Renal pelvis (tissue), 4 donors: ENCODE data around the gene MYNN. TPM values are rescaled to one million over a fixed set of nuclear protein-coding genes. Genes with fewer than 3 reads are reported as not detected.

Experiments
- DNase-seq: peaks from one replicate; pipeline ENCODE4 v3.0.0-alpha.2; 2013
- polyA plus RNA-seq, 3 donors: library from polyadenylated mRNA; unstranded; fragments of 120-200 nt; gene quantifications; one replicate each; pipeline ENCODE4 v1.2.1, GENCODE V29; 2013; ENCODE audit not compliant: insufficient read length in 3 of 3

Gene MYNN
- polyA plus RNA-seq, 3 donors: 25.3 to 26.6 (median 26.5) TPM

DNA sequence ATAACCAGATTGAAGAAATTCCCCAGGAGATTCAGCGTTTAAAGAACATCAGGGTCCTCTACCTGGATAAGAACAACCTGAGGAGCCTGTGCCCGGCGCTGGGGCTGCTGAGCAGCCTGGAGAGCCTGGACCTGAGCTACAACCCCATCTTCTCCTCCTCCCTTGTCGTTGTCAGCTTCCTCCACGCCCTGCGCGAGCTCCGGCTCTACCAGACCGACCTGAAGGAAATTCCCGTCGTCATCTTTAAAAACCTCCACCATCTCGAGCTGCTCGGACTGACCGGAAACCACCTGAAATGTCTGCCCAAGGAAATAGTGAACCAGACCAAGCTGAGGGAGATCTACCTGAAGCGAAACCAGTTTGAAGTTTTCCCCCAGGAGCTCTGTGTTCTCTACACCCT lies 48.9 kb downstream of the MYNN start:
- DNase-seq: no peak

DNA sequence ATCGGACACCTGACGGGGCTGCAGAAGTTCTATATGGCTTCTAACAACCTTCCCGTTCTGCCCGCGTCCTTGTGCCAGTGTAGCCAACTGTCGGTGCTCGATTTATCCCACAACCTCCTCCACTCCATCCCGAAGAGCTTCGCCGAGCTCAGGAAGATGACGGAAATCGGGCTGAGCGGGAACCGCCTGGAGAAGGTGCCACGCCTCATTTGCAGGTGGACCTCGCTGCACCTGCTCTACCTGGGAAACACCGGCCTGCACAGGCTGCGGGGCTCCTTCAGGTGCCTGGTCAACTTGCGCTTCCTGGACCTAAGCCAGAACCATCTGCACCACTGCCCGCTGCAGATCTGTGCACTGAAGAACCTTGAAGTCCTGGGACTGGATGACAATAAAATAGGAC lies 49.3 kb downstream of the MYNN start:
- DNase-seq: no peak

DNA sequence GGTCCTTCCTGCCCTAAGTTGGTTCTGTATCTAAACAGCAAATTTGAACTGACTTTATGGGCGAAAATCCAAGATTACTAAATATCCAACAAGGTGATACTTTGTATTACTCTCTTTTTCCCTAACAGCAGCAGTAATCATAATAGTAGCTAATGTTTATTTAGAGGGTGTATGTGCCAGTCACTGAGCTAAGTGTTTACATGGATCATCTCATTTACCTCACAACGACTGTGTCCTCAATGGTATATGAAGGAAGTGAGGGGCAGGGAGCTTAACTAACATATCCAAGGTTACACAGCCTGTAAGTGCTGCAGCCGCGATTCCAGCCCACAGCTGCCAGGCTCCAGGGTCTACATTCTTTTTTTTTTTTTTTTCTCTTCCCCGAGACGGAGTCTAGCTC lies 49.8 kb downstream of the MYNN start:
- DNase-seq: no peak

DNA sequence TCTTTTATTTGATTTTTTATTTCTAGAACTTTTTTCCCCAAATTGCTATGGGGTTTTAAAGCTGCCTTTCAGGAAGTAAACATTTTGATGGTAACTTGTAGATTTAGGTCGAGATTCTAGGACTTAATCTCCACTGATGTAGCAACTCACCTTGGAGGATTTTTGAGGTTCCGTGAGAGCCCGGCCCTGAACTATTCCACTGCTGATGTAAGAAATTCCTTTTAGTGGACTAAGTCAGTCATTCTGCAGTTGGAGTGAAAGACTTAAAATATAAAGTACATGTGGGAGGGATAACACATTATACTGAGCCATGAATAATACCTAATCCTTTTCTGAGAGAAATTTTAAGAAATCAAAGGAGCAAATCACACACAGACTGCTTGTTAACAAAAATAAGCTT lies 52.1 kb downstream of the MYNN start:
- DNase-seq: no peak

DNA sequence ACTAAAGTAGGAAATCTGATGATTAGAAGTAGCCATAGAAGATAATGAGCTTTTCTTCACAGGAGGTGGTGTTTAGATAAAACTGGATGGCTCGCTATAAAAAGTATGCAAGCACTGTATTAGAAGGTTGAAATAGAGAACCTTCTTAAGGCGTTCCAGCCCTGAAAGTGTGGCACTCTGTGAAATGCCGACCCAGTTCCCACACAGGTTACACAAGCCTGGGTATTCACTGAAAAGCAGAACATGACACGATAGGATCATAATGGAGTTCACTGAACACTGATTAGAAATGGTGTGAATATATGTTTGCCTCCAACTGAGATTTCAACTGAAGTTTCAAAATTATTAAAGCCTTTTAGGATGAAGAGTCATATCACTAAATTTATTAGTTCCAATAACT lies 54.5 kb downstream of the MYNN start:
- no peak for DNase-seq

DNA sequence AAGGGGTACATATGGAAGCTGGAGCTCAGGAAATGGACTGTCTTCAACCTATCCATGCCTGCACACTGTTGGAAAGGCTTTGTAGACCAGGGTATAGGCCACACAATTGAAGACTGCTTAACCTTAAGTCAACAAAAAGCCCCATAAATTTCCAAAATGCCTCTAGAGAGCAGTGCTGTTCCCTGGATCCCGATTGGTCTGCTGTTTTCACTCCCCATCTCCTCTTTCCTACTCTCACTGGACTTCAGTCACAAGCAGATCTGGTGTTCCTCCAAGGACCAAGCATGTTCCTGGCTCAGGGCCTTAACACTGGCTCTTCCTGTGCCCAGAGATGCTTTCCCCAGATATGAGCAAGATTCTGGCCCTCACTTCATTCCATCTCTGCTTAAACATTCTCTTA lies 62.3 kb downstream of the MYNN start:
- no peak for DNase-seq

DNA sequence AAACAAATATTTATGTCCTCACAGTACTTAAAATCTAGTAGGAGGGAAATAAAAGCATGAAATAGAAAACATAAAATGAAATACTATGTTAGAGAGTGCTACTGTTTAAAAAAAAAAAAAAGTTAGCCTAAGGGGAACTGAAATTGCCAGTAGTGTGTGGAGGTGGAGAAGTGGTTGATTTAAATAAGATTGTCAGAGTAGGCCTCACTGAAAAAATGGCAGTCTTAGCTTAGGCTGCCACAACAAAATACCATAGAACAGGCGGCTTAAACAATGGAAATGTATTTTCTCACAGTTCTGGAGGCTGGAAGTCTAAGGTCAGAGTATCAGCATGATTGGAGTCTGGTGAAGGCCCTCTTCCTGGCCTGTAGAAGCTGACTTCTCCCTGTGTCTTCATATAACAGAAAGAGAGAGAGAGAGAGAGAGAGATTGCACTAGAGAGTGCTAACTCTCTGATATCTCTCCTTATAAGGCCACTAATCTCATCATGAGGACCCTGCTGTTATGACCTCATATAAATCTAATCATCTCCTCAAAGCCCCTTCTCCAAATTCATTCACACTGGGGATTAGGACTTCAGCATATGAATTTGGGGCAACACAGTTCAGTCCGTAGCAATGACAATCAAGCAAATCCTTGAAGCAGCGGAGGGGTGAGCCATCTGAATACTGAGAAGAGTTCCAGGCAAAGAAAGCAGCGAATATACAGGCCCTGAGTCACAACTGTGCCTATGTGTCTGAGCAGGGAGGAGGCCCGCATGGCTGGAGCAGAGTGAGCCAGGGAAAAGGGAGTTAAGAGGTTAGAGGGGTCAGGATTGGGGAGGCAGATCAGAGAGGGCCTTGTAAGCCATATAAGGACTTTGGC lies 63.1 kb downstream of the MYNN start:
- DNase-seq: no peak

DNA sequence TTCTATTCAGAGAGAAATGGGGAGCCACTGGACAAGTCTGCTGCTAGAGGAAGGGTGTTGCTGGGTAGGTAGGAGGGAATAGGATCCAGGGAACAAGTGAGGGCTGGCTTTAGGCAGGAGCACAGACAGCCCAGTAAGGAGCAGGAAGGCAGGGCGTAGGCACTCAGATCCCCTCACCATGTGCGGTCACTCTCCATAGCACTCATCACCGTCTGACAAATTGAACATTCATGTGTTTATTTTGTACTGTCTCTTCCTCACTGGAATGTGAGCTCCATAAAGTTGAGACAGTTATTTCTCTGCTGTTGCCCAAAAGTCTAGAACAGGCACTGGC lies 63.7 kb downstream of the MYNN start:
- DNase-seq: no peak

DNA sequence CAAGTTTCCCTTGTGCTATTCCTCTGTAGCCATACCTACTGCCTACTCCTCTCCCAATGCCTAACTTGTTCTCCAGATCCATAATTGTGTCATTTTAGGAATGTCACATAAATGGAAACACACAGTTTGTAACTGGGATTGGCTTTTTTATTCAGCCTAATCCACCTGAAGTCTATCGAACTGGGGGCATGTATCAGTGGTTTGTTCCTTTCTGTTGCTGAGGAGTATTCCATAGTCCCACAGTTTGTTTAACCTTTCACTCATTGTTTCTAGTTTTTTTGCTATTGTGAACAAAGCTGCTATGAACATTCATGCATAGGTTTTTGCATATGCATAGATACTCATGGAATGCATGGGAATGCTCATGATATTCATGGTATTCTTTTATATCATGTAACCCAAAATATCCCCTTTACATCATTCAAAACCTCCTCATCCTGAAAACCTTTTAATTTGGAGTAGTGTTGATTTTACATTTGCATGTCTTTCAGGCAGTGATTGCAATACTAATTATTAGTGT lies 65.4 kb downstream of the MYNN start:
- no peak for DNase-seq

Other genes with a start within 250 kb of the MYNN start
- 100 to 1,000 TPM; 157 to 194 (median 160) TPM for gene MECOM, start 109.7 kb upstream of the MYNN start, polyA plus RNA-seq
- gene TERC, start 8.3 kb upstream of the MYNN start, polyA plus RNA-seq: under 1 TPM in 2 of 3 donors, not detected in 1; 0.43 to 0.61 TPM
- gene ACTRT3, start 3.8 kb upstream of the MYNN start, polyA plus RNA-seq: 1 to 10 TPM; 4.6 to 5.4 (median 4.9) TPM
- under 1 TPM in 1 of 3 donors, not detected in 2; 0.11 TPM for gene LRRIQ4, start 39.5 kb downstream of the MYNN start, polyA plus RNA-seq
- 10 to 100 TPM in 2 of 3 donors, 1 to 10 TPM in 1; 9.7 to 16.0 (median 14.0) TPM for gene LRRC34, start 39.5 kb downstream of the MYNN start, polyA plus RNA-seq
- gene LRRC31, start 96.5 kb downstream of the MYNN start, polyA plus RNA-seq: under 1 TPM; 0.17 to 0.41 (median 0.32) TPM
- not detected for gene SAMD7, start 138.2 kb downstream of the MYNN start, polyA plus RNA-seq
- 100 to 1,000 TPM; 169 to 197 (median 176) TPM for gene SEC62, start 193.4 kb downstream of the MYNN start, polyA plus RNA-seq